NK-92 (cell line): ENCODE results near the gene HOXA9.

ENCODE experiments used
- DNase-seq: peaks from one replicate; lab custom pipeline; 2025; ENCODE audit not compliant: unreplicated experiment; lab: John Stamatoyannopoulos, UW

The HOXA9 gene

DNA sequence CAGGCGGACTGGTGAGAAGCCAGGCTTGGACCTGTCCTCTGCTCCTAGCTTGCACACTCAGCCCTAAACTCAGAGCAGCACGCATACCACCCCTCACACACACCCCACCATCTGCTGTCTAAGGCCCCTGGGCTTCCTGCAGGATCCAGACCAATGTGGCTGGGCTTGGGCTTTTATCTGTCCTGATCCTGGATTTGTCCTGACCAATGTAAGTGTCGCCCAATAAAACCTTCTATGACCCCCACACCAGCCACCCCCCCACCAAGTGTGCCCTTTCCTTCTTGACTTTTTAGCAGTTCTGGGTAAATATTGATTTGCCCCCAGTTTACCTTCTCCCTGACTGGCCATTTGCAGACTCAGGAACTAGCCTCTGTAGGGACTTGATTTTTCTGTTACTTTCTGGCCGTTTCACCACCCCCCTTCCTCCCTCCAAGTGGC, 36.3 kb upstream of the HOXA9 start:
- DNase-seq: no peak

DNA sequence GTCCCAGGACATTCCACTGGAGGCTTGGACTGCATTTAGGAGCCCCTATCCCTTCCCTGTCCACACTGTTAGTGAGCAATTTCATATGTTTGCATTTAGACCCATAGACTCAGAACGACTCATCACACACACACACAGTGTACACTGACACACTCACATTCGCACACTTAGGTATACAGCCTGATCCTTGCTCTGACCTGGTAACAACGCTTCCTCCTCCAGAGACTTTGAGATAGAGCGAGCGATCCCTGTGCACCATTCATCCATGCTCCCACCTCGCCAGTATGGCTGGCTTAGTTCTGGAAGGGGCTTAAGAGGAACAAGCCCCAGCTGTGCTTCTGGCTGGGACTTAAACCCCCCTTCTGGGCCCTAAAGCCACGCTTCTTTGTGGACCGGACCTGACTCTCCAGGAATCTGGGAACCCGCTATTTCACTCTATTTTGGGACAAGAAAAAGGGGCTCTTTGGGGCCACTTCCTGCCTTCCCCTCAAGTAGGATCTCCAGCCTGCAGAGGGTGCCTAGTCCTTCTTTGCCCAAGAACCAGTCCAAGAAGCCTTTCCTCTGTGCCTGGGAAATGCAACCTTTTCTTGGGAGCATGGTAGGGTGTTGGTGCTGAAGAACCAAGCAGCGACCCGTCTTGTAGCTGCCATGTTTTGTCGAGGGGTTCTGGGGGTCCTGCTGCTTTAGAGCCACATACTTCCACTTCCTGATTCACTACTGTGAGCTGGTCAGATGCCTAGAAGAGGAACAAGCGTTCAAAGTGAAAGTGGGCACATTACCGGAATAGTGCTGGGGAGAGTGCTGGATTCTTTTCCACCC, 35.6 kb upstream of the HOXA9 start:
- no peak for DNase-seq

DNA sequence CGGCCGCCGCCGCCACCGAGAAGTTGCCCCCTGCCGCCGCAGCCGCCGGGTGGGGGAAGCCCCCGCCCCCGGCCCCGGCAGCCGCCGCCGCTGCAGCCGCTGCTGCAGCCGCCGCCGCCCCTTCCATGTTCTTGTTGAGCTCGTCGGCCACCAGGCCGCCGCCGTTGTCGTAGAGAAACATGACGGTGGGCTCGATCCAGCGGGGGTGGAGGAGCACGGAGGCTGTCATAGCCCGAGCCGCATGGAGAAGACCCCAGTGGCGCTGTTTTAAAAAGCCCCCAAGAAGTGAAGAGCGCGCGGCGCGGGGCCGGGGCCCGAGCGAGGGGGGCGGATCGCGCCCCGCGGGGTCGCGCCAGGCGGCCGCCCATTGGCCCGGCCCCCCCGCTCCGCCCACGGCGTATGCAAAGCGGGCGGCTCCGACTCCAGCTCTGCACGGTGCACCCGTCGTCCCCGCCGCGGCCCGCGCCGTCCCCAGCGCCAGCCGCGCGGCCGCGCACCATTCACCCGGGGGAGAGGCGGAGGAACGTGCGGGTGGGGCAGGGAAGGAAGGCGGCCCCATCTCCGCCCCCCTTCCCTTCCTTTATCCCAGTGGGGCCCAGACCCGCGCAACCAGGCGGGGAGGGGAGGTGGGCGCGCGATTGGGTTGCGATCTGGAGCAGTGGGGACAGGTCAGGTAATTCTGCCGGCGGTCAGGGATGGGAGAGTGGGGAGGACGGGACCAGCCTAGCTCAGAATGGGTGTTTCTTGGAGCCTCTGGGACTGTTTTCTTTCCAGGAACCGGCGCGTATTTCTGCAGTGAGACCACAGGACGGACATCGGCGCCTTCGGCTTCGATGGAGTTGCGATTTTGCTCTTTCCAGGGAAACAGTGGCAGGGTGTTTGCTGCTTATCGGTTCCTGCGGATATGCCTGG, 34.8 kb upstream of the HOXA9 start, which contains the start of gene HOXA13:
Gene HOXA13, minus strand, starts transcription at position 243 of the 912 bp plus-strand sequence. Its CDS starts 14 bp downstream, at position 229.
- no peak for DNase-seq

DNA sequence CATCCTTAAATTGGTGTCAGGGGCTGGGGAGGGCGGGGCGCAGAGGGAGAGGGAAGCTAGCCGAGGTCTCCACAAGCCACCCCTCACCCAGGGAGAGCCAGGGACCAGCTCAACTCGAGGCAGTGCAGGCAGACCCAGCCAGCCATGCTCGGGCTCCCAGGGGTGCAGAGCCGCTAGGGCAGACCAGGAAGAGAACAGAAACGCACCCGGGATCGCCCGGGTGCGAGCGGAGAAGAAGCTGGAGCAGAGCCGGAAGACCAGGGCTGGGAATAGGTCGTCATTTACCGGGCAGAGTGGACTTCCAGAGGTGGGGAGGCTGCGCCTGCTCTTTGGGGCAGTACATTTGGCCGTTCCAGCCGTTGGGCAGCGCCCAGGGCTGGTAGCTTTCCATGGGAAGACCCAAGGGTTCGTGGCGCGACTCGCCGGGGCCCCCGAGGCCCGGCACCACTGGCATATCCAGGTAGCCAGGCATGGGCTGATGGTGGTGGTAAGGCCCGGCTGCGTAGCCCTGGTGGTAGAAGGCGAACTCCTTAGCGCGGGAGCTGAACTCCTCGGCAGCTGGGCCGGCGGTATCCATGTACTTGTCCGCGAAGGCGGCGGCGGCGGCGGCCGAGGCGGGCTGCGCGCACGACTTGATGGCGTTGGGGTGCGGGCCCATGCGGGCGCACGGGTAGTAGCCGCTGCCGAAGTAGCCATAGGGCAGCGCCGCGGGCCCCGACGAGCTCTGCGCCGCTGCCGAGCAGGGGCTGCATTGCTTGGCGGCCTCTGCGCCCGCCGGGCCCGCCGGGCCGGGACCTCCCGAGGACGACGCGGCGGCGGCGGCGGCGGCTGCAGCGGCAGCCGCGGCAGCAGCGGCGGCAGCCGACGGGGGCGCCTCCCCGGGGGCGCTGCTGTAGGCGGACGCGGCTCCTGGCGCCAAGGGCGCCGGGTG, 33.8 kb upstream of the HOXA9 start:
- no peak for DNase-seq

DNA sequence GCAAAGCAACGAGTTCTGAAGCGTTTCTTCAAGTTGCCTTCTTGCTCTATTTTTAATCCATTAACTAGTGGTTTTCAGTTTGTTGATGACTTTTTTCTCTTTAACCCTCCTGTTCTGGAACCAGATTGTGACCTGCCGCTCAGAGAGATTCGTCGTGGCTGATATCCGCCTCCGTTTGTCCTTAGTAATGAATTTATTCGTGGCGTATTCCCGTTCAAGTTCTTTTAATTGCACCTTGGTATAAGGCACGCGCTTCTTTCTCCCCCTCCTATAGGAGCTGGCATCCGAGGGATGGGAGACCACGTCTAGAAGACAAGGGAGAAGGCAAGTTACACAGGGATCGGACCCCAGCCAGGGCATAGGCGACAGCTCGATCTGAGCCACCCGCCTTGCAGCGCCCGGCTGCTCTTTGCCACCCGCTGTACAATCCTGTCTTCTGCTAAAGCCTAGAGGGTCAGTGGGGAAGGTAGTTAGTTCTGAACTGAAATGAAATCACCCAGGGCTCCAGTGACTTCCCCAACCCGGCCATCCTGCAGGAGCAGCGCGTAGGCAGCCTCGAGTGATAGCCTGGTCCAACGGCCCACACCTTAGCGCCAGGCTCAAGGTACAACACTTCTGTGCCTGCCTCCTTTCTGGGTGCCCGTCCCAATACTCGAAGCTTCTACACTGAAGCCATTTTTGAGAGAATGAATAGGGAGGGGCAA, 33.0 kb upstream of the HOXA9 start:
- no peak for DNase-seq

DNA sequence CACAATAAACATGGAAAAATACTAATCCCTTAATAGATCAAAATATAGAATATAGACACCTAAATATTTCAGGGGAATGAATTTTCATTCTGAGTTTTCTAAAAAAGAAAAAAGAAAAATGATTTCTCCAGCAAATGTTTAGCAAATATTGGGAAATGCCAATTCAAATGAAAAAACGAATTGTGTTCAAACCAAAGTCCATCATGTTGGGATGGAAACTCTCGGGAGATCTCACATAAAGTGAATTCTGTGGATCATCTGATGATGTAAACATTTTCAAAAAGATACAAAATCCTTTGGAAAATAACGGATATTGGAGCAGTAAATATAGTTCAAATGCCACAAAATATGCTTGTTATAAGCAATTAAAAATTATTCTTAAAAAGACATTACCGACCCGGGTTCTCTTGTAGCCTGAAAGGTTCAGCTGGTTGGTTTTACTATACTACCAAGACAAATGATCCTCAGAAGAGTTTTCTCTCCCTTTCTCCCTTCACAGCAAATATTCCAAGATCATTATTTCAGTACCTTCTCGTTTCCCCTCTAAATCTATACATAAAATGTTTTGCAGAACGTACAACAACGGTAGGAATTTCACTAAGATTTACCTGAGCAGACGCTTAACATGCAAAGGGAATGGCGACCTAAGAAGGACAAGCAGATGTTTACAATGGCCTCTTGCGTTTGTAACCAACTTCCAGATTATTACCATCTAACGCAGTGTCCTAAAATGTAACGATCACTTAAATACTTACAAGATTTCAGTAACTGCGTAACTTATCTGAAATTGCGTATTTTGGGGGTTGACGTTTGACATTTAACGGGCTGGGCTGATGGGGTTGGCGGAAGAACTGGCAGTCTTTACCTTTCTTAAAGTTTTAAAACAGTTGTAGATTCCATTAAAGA, 32.1 kb upstream of the HOXA9 start:
- no peak for DNase-seq

DNA sequence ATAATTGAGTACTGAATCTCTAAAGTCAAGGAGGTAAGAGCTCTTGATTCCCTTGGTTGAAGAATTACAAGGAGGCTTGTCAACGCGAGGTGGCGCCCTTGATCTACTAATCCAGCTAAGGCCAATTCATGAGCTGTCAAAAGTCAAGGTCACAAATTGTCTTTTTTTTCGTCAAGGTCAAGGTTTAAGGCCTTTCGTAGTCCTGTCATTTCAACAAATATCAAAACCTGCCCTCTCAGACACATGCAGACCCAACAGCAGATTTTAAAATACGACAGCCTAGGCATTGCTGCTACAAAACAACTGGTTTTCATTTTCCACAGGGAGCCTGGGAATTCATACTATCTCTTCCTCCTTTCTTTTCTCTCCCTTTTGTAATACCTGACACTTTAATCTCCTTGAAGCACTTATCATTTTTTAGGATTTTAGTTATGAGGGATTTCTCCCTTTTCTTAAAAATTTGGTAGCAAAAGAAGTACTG, 31.0 kb upstream of the HOXA9 start:
- no peak for DNase-seq

DNA sequence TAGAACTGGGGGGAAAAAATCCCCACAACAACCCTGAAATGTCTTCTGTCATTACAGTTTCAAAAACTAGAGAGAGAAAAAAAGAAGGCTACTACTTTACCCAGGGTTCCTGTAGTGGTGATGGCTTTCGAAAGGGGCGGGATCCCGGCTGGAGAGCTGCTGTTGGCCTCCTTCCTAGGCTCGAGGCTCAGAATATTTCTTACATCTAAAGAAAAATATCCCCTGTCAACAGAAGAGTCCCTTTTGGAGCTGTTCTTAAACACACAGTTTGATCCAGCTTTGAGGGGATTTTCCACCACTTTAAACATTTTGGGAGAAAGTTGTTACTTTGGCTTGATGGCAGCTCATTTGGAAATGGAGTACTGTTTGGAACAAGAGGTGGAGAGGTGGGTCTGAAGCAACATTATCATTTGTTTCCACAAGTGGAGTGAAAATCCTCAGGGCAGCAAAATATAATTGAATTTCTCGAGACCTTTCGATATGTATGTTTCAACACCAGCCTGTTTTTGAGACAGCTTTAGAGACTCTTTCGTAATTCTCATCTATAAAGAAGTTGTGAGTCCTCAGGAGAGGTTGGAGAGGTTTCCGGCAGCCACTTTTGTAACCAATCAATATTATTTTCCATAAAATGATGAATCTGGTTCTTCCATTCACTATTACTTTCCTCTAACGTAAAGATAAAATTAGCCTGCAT, 29.5 kb upstream of the HOXA9 start:
- DNase-seq: no peak

DNA sequence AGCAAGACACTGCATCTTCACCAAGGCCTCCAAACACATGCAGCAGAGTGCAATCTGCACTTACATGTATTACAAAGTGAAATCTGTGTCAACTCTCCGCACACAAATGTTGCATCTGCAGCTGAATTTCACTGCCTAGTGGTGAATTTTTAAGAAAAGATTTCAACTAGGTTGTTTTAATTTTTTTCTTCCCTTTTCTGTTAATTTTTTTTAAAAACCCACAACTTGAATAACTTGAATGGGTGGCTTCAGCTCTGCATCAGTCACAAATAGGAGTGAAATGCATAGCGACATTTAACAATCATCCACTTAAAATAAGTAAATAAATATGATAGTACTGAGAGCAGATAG, 28.6 kb upstream of the HOXA9 start:
- DNase-seq: no peak

DNA sequence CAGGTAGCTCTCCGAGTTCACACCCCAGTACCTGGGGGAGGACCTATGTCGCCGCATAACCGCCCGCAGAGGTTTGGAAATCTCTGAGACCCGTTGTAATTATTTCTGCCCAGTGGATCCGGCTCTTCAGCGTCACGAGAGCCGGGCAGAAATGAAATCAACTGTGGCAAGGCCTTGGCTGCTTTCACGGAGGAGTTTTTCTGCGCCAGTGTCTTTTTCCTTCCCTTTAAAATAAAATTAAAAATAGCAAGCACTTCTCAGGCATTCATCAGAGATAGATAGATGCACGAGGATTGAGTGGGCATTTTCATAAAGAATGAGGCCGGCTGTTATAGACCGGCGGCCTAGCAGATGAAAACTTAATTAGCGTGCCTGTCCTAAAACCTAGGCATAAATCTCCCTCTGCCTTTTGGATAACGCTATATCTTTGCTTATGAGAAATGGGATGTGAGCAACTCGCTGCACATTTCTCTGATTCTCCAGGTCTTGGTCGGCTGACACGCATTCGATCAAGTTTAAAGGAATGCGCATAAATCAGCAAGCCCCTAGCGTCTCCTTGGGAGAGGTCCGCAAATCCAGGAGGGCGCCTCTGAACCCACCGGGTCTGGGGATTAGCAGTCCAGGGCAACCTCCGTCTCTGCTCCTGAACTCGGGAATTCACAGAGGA, 28.1 kb upstream of the HOXA9 start:
- DNase-seq: no peak

DNA sequence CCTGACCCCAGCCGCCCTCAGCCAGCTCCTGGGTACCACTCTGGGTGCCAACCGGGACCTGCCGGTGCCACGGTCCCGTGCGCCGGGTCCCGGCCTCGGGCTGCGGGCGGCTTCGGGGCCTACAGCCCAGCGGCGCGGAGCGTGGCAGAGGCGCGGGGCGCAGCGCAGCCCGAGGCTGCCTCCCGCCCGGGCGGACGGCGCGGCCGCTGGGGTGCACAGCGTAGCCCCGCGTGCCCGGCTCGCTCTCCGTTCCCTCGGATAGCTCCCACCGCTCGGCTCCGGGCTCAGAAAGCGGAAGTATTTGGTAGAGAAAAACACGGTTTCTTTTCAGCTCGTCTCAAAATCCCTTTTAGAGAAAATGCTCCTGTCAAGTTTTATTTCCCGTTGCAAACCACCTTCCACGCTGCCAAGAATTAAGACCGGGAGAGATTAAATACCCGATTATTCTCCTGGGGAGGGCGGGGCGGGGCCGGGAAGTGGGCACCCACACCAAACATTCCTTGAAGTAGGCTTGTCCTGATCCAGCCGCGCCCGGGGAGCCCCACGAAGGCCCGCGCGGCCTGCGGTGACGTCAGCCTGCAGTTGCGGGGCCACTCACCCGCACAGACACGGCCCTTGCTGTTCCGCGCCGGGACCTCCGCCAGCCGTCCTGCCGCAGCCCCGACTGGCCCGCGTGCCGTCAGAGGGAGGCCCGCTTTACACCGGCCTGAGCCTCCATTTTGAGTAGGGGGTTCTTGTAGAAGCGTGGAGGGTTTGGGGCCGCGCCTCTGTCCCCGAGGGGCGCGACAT, 27.4 kb upstream of the HOXA9 start:
- no peak for DNase-seq

DNA sequence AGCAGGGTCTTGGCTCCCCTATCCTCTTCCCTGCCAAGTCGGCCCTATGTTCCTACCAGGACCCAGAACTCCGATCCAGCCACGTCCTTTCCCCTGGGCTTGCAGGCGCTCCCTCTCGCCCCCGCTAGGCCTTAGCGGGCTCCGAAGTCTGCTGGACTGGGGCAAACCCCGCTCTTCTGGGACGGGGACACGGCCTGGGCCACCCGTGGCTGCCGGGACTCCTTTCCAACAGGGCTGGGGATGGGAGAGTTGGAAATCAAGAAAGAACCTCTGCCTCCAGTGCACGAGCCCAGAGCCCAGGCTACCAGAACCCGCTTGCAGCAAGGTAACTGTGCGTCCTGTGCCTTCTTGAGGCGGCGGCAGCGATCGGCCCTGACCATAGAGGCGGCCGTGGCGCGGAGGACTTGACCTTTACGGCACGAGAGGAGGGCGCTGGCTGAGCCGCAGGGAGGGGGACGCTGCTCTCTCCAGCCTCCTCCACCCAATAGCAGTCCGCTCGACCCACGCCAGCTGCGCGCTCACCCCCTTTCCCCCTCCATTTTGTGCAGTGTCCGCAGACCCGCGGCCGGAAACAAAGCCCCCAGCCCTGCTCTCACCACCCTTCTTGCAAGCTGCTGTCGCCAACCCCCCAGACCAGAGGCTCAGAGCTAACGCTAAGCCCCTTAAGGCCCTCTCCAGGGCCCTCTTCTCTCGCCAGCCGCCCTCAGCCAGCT, 26.7 kb upstream of the HOXA9 start:
- DNase-seq: no peak

DNA sequence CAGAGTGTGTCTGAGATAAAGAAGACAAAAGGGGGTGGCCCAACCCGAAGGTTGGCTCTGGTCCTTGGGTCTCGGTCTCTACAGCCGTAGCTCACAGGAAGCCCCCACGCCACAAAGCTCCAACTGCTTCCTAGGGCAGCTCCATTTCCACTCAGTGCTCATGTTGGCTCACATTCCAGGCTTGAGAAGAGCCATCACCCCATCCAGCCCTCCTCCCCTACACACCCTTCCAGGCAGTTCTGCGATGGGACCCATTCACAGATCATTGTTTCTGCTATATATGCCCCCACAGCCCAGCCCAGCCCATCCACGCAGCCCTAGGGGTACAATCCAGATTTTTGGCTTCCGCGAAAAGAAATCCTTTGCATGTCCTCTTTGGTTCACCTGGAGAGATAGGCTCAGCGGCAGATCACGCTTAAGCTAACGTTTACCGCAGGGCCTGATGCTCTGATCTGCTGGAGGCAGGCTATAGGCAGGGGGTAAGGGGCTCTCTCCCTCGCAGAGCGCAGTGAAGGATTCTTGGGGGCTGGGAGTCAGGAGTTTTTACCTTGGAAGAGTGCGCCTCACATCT, 25.9 kb upstream of the HOXA9 start:
- DNase-seq: no peak

DNA sequence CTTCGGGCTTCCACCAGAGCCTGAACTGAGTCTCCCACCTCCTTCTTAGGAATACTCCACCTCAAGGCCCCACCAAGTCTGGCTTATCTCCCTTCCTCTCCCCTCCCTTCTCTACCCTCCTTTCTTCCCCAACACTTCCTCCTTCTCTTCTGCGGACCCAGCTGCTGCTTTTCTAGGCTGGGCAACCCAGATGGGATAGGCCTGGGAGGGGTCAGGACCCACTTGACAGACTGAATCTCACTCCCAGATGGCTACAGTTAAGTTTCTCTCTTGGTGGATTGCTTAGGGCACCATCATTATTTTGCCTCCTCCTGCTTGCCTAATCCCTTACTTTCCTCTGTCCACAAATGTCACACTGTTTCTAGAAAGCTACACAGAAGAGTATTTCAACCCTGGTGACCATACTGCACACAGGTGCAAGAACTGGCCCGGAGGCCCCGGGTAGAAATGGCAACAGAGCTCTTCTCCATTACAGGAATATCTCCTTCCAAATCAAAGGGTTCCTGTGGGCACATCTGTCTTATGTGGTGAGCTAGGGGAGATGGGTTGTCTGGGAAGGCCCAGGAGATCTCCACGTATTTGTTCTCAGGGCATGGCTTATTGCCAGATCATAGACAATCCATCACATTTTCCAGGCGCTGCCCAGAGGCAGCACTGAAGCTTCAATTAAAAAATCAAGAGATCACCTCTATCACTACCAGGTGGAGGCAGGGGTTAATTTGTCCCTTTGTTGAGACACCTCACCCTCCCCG, 24.8 kb upstream of the HOXA9 start:
- DNase-seq: no peak

DNA sequence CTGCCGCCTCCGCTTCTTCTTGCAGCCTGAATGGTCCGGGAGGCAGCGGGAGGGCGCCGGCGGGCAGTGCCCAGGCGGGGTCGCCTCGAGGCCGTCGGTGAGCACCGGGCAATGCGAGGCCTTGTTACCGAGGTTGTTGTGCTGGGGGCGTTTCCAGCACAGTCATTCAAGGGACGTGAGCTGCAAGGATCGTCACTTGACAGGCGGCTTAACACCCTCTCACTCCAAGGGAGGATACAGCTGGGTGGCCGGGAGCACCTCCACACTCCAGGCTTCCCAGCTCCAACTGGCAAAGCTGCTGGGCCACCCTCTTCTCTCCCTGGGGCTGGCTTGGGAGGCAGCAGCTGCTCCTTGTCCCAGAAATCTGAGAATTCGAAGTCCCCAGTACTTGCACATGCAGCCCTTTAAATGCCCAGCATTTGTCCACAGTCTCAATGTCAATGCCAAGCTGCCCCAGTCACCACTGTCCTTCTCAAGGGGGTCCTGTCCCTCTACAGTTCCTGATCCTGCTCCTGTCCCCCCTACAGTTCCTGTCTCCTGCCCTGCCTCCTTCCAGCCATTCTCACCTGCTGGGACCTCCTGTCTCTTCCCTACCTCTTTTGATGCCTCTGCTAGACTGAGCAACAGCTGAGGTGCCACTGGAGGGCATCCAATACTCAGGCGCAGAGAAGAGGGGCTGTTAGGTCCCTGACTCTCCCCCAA, 24.1 kb upstream of the HOXA9 start:
- DNase-seq: no peak
